GM18861 (cell line): Measurements from ENCODE around the gene RPS6KC1.
A peak's percentile ranks its signal among the peaks of the same experiment; 100 is the strongest.
"Not testable (repeated sequence)": the region's sequence is repeated elsewhere in the genome, so short reads cannot be mapped to it uniquely, and the experiment has no call there.

Experiments used
- ATAC-seq: cut with Tn5 transposase; IDR thresholded peaks from one replicate; pipeline ENCODE4 v1.9.1; 2021; ENCODE audit not compliant: unreplicated experiment

Gene RPS6KC1, protein sequence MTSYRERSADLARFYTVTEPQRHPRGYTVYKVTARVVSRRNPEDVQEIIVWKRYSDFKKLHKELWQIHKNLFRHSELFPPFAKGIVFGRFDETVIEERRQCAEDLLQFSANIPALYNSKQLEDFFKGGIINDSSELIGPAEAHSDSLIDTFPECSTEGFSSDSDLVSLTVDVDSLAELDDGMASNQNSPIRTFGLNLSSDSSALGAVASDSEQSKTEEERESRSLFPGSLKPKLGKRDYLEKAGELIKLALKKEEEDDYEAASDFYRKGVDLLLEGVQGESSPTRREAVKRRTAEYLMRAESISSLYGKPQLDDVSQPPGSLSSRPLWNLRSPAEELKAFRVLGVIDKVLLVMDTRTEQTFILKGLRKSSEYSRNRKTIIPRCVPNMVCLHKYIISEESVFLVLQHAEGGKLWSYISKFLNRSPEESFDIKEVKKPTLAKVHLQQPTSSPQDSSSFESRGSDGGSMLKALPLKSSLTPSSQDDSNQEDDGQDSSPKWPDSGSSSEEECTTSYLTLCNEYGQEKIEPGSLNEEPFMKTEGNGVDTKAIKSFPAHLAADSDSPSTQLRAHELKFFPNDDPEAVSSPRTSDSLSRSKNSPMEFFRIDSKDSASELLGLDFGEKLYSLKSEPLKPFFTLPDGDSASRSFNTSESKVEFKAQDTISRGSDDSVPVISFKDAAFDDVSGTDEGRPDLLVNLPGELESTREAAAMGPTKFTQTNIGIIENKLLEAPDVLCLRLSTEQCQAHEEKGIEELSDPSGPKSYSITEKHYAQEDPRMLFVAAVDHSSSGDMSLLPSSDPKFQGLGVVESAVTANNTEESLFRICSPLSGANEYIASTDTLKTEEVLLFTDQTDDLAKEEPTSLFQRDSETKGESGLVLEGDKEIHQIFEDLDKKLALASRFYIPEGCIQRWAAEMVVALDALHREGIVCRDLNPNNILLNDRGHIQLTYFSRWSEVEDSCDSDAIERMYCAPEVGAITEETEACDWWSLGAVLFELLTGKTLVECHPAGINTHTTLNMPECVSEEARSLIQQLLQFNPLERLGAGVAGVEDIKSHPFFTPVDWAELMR

DNA sequence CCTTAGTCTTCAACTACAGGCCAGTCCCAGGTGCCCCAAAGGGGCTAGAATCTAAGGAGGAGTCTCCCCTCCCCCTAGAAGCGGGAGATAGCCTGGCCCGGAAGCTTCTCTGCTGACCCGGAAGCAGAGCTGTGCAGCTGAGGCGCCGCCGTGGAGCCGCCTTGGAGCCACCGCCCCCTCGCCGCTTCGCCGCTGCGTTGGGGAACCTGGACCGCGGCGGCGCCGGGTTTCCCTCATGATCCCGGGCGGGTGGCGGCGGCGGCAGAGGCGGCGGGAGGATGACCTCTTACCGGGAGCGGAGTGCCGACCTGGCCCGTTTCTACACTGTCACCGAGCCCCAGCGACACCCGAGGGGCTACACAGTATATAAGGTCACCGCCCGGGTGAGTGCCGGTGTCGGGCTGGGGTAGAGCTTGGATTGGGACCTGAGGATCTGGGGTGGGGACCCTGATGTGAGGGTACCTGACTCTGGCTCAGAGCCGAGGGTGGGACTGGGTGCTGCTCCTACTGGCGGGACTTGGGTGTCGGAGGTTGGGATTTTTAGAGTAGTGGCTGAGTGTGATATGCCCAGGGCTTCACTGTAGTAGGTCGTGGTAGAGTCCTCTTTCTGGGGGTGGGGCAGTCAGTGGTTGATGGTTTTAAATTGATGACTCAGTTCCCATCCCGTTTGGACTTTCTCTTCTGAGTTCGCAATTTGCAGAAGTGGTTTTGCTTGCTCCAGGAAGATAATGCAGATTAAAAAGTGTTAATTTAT lies at the start of gene RPS6KC1:
Gene RPS6KC1 (plus strand): TSS at position 115 of the 754 bp plus-strand sequence. CDS start 164 bp downstream, at position 279.
- ATAC-seq, result peak; percentile 97

- ATAC-seq, result peak; percentile 90
Measured at GRCh38 chr1:213003256-213003655, 47.8 kb upstream of the RPS6KC1 start.

- ATAC-seq, result no peak
Measured at GRCh38 chr1:213008564-213008963, 42.5 kb upstream of the RPS6KC1 start.

- ATAC-seq, result no peak
Measured at GRCh38 chr1:213014642-213015041, 36.4 kb upstream of the RPS6KC1 start.

DNA sequence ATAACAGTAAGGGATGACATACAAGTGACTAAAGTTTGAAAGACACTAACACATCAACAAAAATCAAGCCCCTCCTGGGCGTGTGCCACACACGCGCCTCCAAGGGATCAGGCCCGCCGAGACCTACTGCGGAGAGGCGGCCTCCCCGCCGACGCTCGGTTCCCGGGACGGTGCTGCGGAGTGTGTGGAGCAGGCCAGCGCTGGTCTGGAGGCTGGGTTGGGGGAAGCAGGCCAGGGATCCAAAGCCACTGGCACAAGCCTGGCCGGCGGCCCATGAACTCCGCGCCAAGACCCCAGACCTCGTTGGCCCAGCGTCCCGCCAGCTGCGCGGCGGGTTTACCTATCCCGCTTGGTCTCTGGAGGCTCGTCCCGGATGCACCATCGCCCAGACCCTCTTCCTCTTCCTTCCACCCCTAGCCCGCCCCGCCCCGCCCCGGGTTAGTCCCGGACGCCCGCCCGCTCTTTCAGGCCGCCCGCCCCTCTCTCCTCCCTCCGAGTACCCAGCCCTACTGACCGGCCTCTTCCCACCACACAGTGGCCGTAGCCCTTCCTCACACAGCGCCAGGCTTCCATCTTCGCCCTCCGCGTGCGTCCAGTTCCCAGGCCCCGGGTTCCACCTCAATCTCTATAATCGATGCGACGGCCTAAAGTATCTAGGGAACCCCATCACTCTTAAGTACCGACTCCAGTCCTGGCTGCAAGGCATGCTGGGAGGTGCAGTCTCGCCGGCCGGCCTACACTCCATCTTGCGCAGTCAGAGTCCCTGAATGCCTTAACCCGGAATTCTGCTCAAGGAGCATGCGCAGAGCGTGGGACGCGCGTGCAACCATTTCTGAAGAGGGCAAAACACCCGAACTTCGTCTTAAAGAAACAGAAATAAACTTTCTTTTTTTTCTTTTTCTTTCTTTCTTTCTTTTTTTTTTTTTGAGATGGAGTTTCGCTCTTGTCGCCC lies 35.7 kb upstream of the RPS6KC1 start, which contains the start of gene ANGEL2:
Gene ANGEL2 (minus strand): TSS at position 769 of the 952 bp plus-strand sequence. CDS start 196 bp downstream, at position 573.
- peak; percentile 87 for ATAC-seq

DNA sequence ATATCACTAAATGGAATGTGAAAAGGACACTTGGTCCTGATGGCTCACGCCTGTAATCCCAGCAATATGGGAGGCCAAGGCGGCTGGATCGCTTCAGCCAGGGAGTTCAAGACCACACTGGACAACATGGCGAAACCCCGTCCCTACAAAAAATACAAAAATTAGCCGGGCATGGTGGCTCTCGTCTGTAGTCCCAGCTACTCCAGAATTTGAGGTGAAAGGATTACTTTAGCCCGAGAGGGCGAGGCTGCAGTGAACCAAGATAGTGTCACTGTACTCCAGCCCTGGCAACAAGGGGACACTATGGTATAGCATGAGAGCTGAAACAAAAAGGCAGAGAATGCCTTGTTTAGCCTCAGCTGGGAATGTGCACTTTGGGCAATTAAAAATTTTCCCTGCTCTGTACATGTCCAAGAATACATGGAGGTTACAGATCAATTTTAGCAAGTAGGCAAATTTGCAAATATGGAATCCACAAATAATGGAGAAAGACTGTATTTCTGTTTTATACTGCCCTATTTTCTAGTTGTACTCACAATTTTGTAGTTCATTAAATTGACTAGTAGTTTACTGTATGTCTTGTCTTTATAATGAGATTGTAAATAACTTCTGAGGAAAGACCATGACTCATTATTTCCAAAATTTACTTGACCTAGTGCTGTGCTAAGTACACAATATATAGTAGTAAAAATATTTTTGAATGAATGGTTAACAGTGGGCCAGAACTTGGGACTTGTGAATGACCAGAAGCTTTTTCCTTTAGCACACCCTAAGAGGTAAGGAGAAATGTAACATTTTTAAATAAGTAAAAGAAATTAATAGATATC lies 33.4 kb upstream of the RPS6KC1 start:
- ATAC-seq, result no peak

GRCh38 chr1:213019450-213019849 lies 31.6 kb upstream of the RPS6KC1 start:
- ATAC-seq, result no peak

- ATAC-seq, result no peak
Measured at GRCh38 chr1:213020016-213020415, 31.0 kb upstream of the RPS6KC1 start.

- ATAC-seq, result not testable (repeated sequence)
Measured at GRCh38 chr1:213027024-213027423, 24.0 kb upstream of the RPS6KC1 start.

- no peak for ATAC-seq
Measured at GRCh38 chr1:213032651-213033050, 18.4 kb upstream of the RPS6KC1 start.

GRCh38 chr1:213034713-213035112 lies 16.3 kb upstream of the RPS6KC1 start:
- ATAC-seq, result no peak

- ATAC-seq, result no peak
Measured at GRCh38 chr1:213035573-213035972, 15.5 kb upstream of the RPS6KC1 start.

DNA sequence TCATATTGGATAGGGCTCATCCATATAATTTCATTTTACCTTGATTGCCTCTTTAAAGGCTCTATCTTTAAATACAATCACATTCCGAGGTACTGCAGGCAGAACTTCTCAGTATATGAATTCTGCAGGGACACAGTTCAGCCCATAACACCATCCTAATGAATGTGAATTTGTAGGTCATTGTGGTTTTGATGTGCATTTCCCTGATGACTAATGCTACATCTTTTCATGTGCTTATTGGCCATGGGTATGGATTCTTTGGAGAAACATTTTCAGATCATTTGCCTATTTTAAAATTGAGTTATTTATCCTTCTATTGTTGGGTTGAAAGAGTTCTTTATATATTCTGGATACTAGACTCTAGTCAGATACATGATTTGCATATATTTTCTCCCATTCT lies 9.6 kb upstream of the RPS6KC1 start:
- no peak for ATAC-seq

GRCh38 chr1:213045321-213046226 lies 5.5 kb upstream of the RPS6KC1 start:
- not testable (repeated sequence) for ATAC-seq

DNA sequence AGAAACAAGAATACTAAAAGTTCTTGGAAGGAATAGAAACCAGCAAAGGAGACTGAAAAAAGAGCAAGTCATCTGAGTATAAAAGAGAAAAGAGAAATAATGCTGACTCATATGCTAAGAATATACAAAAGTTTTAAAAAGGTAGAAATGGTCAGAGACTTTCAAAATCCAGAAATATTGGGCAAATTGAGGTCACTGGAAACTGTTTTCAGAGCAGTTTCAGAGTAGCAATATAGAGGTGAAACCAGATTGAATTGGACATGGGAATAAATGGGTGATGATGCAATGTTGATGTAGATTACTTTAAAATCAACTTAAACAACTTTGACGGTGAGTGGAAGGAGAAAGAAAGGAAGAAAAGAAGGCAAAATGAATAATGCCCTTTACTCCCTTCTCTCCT lies 1.8 kb upstream of the RPS6KC1 start:
- no peak for ATAC-seq

DNA sequence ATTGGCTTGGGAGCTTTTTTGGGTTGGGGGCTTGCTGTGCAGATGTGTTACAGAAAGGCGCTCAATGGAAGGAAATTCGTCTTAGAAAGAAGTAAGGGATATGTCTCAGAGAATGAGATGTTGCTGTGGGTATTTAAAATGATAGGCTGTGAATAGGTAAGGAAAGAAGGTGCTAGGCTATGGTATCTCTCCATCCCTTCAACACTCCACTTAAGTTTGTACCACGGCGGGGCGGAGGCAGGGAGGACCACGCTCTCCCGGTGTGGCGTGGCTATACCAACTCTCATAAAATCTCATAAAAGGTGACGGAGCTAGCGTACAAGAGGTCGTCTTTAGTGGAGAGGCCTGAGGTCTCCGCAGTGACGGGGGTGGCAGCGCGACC lies 305 bp upstream of the RPS6KC1 start:
- ATAC-seq, result no peak

DNA sequence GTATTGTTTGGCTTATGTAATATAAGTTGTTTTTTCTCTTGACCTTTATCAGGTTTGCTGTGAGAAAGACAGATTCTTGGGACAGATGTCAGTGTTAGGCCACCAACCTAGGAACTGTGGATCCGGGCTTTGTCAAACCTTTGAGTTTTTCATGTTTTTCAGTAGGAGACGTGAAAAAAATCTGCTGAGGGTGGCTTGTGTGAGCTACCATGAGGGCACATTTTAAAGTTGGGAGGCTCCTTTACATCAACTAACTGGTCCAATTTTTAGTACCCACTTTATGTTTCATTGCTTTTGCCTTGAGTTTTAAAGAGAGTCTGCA lies 801 bp downstream of the RPS6KC1 start:
- ATAC-seq, result no peak

DNA sequence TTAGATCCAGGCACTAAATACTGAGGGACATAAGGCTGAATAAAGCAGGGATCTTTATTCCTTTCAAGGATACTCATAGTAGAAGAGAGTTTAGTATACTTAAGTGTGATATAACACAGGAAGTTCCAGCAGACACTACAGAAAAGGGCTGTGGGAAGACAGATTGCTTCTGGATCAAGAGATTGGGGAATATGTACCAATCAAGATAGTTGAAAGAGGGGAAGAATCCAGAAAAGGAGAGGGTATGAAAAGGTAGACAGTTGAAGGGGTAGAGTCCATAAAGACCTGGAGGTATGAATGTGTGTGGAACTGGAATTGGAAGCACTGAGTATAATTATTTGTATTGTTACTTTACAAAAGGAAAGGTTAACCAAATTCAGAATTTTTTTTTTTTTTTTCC lies 2.4 kb downstream of the RPS6KC1 start:
- no peak for ATAC-seq
